IPS DF 19.7 (cell line): Measurements from ENCODE around the gene RELN.

Experiments
- DNase-seq: peaks from one replicate; pipeline ENCODE4 v3.0.0-alpha.2; 2013; ENCODE audit warnings: low read depth, low spot score

Gene RELN

GRCh38 chr7:103727982-103728610 is 261.4 kb downstream of the RELN start:
- no peak for DNase-seq

GRCh38 chr7:103719070-103719469 is 270.4 kb downstream of the RELN start:
- no peak for DNase-seq

GRCh38 chr7:103718482-103719061 is 270.9 kb downstream of the RELN start:
- DNase-seq: no peak

GRCh38 chr7:103717574-103717973 is 271.9 kb downstream of the RELN start:
- DNase-seq: no peak

GRCh38 chr7:103715376-103716120 is 273.9 kb downstream of the RELN start:
- no peak for DNase-seq

- DNase-seq: no peak
These were observed 275.0 kb downstream of the RELN start for GRCh38 chr7:103714376-103714927.

GRCh38 chr7:103712991-103713778 is 276.3 kb downstream of the RELN start:
- DNase-seq: no peak

- no peak for DNase-seq
These were observed 278.0 kb downstream of the RELN start for GRCh38 chr7:103711413-103711812.

GRCh38 chr7:103710247-103710646 is 279.2 kb downstream of the RELN start:
- DNase-seq: no peak

- DNase-seq: no peak
These were observed 282.7 kb downstream of the RELN start for GRCh38 chr7:103706805-103707204.

GRCh38 chr7:103705542-103705941 is 283.9 kb downstream of the RELN start:
- no peak for DNase-seq

- DNase-seq: no peak
These were observed 284.8 kb downstream of the RELN start for GRCh38 chr7:103704701-103705100.

GRCh38 chr7:103702982-103703381 is 286.5 kb downstream of the RELN start:
- DNase-seq: no peak

GRCh38 chr7:103702454-103702853 is 287.0 kb downstream of the RELN start:
- DNase-seq: no peak

GRCh38 chr7:103699032-103699431 is 290.4 kb downstream of the RELN start:
- no peak for DNase-seq

GRCh38 chr7:103698064-103698463 is 291.4 kb downstream of the RELN start:
- no peak for DNase-seq

GRCh38 chr7:103695521-103695920 is 293.9 kb downstream of the RELN start:
- no peak for DNase-seq

- DNase-seq: no peak
These were observed 295.2 kb downstream of the RELN start for GRCh38 chr7:103694304-103694703.

GRCh38 chr7:103691291-103691690 is 298.2 kb downstream of the RELN start:
- DNase-seq: no peak

GRCh38 chr7:103690242-103690974 is 299.1 kb downstream of the RELN start:
- DNase-seq: no peak

GRCh38 chr7:103689255-103689654 is 300.2 kb downstream of the RELN start:
- DNase-seq: no peak
